Middle frontal gyrus (tissue), 1 donor: ENCODE measurements around the gene TXK.

ENCODE experiments used
- DNase-seq: peaks from one replicate; pipeline ENCODE4 v3.0.0-alpha.2; 2015; ENCODE audit warnings: low spot score; ENCODE audit errors: extremely low spot score

TXK gene

GRCh38 chr4:48024522-48024921 lies 109.5 kb downstream of the TXK start:
- DNase-seq: no peak

GRCh38 chr4:48022192-48022799 lies 111.8 kb downstream of the TXK start:
- DNase-seq: no peak

- DNase-seq: no peak
Measured at GRCh38 chr4:48021100-48021499, 113.0 kb downstream of the TXK start.

GRCh38 chr4:48018112-48018511 lies 115.9 kb downstream of the TXK start:
- no peak for DNase-seq

- no peak for DNase-seq
Measured at GRCh38 chr4:48017108-48017571, 116.9 kb downstream of the TXK start.
